Lung (tissue), 12 donors: ENCODE measurements around the gene OR10K1. TPM values are rescaled to one million over a fixed set of nuclear protein-coding genes. Genes with fewer than 3 reads are reported as not detected.

Experiments
- ATAC-seq: fragments of 200-7000 bp; cut with Tn5 transposase; one replicate; pipeline ENCODE4 v1.9.1; 2020; ENCODE audit warnings: moderate number of reproducible peaks; ENCODE audit not compliant: insufficient read depth, low FRiP score
- DNase-seq, 3 donors: peaks; one replicate each; pipeline ENCODE4 v3.0.0-alpha.2; 2013 to 2017
- H3K27ac ChIP-seq, 2 donors: one replicate each; pipeline ENCODE4 v1.5.1; 2013; ENCODE audit warnings: mild to moderate bottlenecking in 2 of 2, moderate library complexity in 2 of 2, control low read depth in 1 of 2, inconsistent platforms in 1 of 2, low read depth in 1 of 2, low read length in 1 of 2
- H3K27me3 ChIP-seq, 3 donors: one replicate each; pipeline ENCODE4 v1.5.1; 2013; ENCODE audit warnings: low read length in 2 of 3; ENCODE audit not compliant: control insufficient read depth in 3 of 3, insufficient read depth in 3 of 3
- H3K36me3 ChIP-seq, 4 donors: one replicate each; pipeline ENCODE4 v1.5.1; 2013; ENCODE audit warnings: low read length in 4 of 4, mild to moderate bottlenecking in 1 of 4, moderate library complexity in 1 of 4; ENCODE audit not compliant: control insufficient read depth in 4 of 4, insufficient read depth in 4 of 4
- H3K4me1 ChIP-seq, 5 donors: one replicate each; pipeline ENCODE4 v1.5.1; 2013; ENCODE audit warnings: low read length in 5 of 5, mild to moderate bottlenecking in 2 of 5, moderate library complexity in 1 of 5; ENCODE audit not compliant: control insufficient read depth in 5 of 5, insufficient read depth in 5 of 5
- H3K4me3 ChIP-seq: one replicate; pipeline ENCODE4 v1.5.1; 2013; ENCODE audit warnings: mild to moderate bottlenecking, control low read depth, moderate library complexity
- H3K9ac ChIP-seq, 2 donors: one replicate each; pipeline ENCODE4 v1.5.1; 2013; ENCODE audit warnings: low read length in 2 of 2, control low read depth in 1 of 2; ENCODE audit not compliant: insufficient read depth in 1 of 2
- H3K9me3 ChIP-seq, 4 donors: one replicate each; pipeline ENCODE4 v1.5.1; 2013; ENCODE audit warnings: low read length in 3 of 4, mild to moderate bottlenecking in 1 of 4, moderate library complexity in 1 of 4; ENCODE audit not compliant: control insufficient read depth in 4 of 4, insufficient read depth in 3 of 4
- CTCF ChIP-seq: IDR thresholded peaks from 2 replicates; pipeline ENCODE4 v1.5.1; 2012; ENCODE audit warnings: mild to moderate bottlenecking; ENCODE audit errors: control extremely low read depth, extremely low read depth
- WGBS, 2 donors: extraction: QIAGEN DNeasy Blood & Tissue Kit; methylation state at CpG; one replicate each; pipeline ENCODE4 v1.1.7; 2013; 5-methylcytosine and 5-hydroxymethylcytosine counted together
- polyA plus RNA-seq, 2 donors: library from polyadenylated mRNA; stranded (reverse); fragments of 200-250 nt; gene quantifications; one replicate each; pipeline ENCODE4 v1.2.1, GENCODE V29; 2013
- total RNA-seq, 2 donors: library from RNA; depleted of rRNA in 1 of 2; stranded (reverse); fragments of >200 nt in 1 of 2; gene quantifications; one replicate each; pipeline ENCODE4 v1.2.1, GENCODE V29; 2014 to 2021
- donor health status: control.
- donor health status: control.
- donor health status: Bipolar disorder and iron deficiency.
- donor health status: healthy.
- donor health status: DM: yes; HTN: yes; CAD: no.

The OR10K1 gene
- total and polyA plus RNA-seq, 4 donors, result not detected

GRCh38 chr1:158471920-158472319 is 10.3 kb downstream of the OR10K1 start, which contains the start of gene OR10R2:
OR10R2 (plus strand) TSS chr1:158472220; CDS start chr1:158472326, 106 bp downstream.
- DNase-seq, result no peak
- ATAC-seq, result no peak
- no peaks in the 10 kb centered on the region for H3K9me3 ChIP-seq
- no peak for TF ChIP-seq CTCF
- no peak within 1 kb of the TSS for H3K27ac ChIP-seq
- H3K4me1 ChIP-seq, result no peaks in the 10 kb centered on the region
- H3K36me3 ChIP-seq, result no peaks in the 10 kb centered on the region
- H3K9ac ChIP-seq, result no peak within 1 kb of the TSS
- no peak within 1 kb of the TSS for H3K4me3 ChIP-seq
- H3K27me3 ChIP-seq, result no peaks in the 10 kb centered on the region

GRCh38 chr1:158485455-158485854 is 23.8 kb downstream of the OR10K1 start:
- ATAC-seq (no peak), DNase-seq (peak in 1 of 3 donors; percentile 0)
- H3K27ac ChIP-seq, result no peak overlapping the region
- H3K9me3 ChIP-seq, result peaks cover 0 to 1% (median 0%) of the 10 kb centered on the region in 4 donors
- no peaks in the 10 kb centered on the region for H3K27me3 ChIP-seq
- TF ChIP-seq CTCF, result no peak
- no peak overlapping the region for H3K9ac ChIP-seq
- no peak overlapping the region for H3K4me3 ChIP-seq
- 46 to 69% methylated on average over 2 of the region's 2 CpGs for WGBS, 2 donors
- H3K36me3 ChIP-seq, result no peaks in the 10 kb centered on the region
- no peaks in the 10 kb centered on the region for H3K4me1 ChIP-seq

GRCh38 chr1:158491316-158491715 is 29.7 kb downstream of the OR10K1 start:
- Histone ChIP-seq H3K9ac (no peak overlapping the region), H3K9me3 (no peaks in the 10 kb centered on the region), H3K27me3 (no peaks in the 10 kb centered on the region), H3K27ac (no peak overlapping the region), H3K4me1 (no peaks in the 10 kb centered on the region), H3K36me3 (no peaks in the 10 kb centered on the region), H3K4me3 (no peak overlapping the region)
- no peak for TF ChIP-seq CTCF
- 59 to 65% methylated on average over 3 of the region's 3 CpGs for WGBS, 2 donors
- no peak for DNase-seq
- ATAC-seq, result no peak

- ATAC-seq, result no peak
- 82 to 94% methylated on average over 3 of the region's 3 CpGs for WGBS, 2 donors
Measured at GRCh38 chr1:158493054-158493453, 31.4 kb downstream of the OR10K1 start.

More at GRCh38 chr1:158493054-158493453, 31.4 kb downstream of the OR10K1 start:
- H3K4me3 ChIP-seq, result no peak overlapping the region
- H3K36me3 ChIP-seq, result no peaks in the 10 kb centered on the region
- no peaks in the 10 kb centered on the region for H3K9me3 ChIP-seq
- H3K27ac ChIP-seq, result no peak overlapping the region
- DNase-seq, result no peak
- H3K4me1 ChIP-seq, result no peaks in the 10 kb centered on the region
- H3K27me3 ChIP-seq, result no peaks in the 10 kb centered on the region
- no peak for TF ChIP-seq CTCF
- H3K9ac ChIP-seq, result no peak overlapping the region
